Lower leg skin (tissue), 4 donors: ENCODE measurements around the gene RHO. TPM values are rescaled to one million over a fixed set of nuclear protein-coding genes. Genes with fewer than 3 reads are reported as not detected.

Experiments used
- DNase-seq, 2 donors: peaks; one replicate each; pipeline ENCODE4 v3.0.0-alpha.2; 2019; ENCODE audit warnings: low spot score in 2 of 2
- H3K4me3 ChIP-seq: fragments of 200-600 bp; sonication (generic); 2 replicates; pipeline ENCODE4 v1.5.1; 2017; ENCODE audit warnings: mild to moderate bottlenecking, low read depth; ENCODE audit not compliant: poor library complexity, severe bottlenecking
- CTCF ChIP-seq, 3 donors: fragments of 450-650 bp; IDR thresholded peaks; one replicate each; pipeline ENCODE4 v1.5.1; 2016; ENCODE audit warnings: antibody characterized with exemption in 3 of 3, mild to moderate bottlenecking in 3 of 3, moderate library complexity in 2 of 3
- POLR2A ChIP-seq, 2 donors: fragments of 450-650 bp; IDR thresholded peaks; one replicate each; pipeline ENCODE4 v1.6.1; 2016 to 2017; ENCODE audit warnings: antibody characterized with exemption in 2 of 2, mild to moderate bottlenecking in 1 of 2, moderate library complexity in 1 of 2
- WGBS, 2 donors: methylation state at CpG; one replicate each; pipeline ENCODE4 v1.1.5; 2018; 5-methylcytosine and 5-hydroxymethylcytosine counted together
- intact Hi-C: fragments of 100-400 bp; cut with DNase I; formaldehyde crosslinking; loops from one replicate; pipeline ENCODE4 v1.15.0; 2023; ENCODE audit warnings: low total_unique reads
- total RNA-seq, 4 donors: library from RNA; depleted of rRNA; stranded (reverse); fragments of >200 nt; gene quantifications; one replicate each; pipeline ENCODE4 v1.1.0, GENCODE V29; 2016

Gene RHO
- total RNA-seq, 4 donors from 2014 or later: not detected

GRCh38 chr3:129500334-129500658 lies 28.1 kb upstream of the RHO start:
- TF ChIP-seq CTCF (IDR thresholded peaks at IDR 0.05) (no peak), POLR2A (IDR thresholded peaks at IDR 0.05) (no peak)
- intact Hi-C loops: no loop called here
- DNase-seq: no peak
- 91 to 93% methylated on average over 5 of the region's 5 CpGs for WGBS, 2 donors
- no peak overlapping the region for H3K4me3 ChIP-seq

GRCh38 chr3:129501630-129502029 lies 26.8 kb upstream of the RHO start:
- TF ChIP-seq CTCF (IDR thresholded peaks at IDR 0.05) (no peak), POLR2A (IDR thresholded peaks at IDR 0.05) (no peak)
- DNase-seq: no peak
- 61 to 73% methylated on average over 5 of the region's 5 CpGs for WGBS, 2 donors
- intact Hi-C loops: no loop called here
- no peak overlapping the region for H3K4me3 ChIP-seq

- WGBS, 2 donors: 91 to 93% methylated on average over 17 to 18 of the region's 18 CpGs
- intact Hi-C loops: no loop called here
- no peak for DNase-seq
- no peak for TF ChIP-seq POLR2A (IDR thresholded peaks at IDR 0.05)
- no peak for TF ChIP-seq CTCF (IDR thresholded peaks at IDR 0.05)
- no peak overlapping the region for H3K4me3 ChIP-seq
These were observed 25.6 kb upstream of the RHO start for GRCh38 chr3:129502641-129503408.

GRCh38 chr3:129503471-129504291 lies 24.8 kb upstream of the RHO start:
- DNase-seq: no peak
- 92% methylated on average over 13 of the region's 13 CpGs for WGBS, 2 donors
- TF ChIP-seq CTCF (IDR thresholded peaks at IDR 0.05) (no peak), POLR2A (IDR thresholded peaks at IDR 0.05) (no peak)
- intact Hi-C loops: no loop called here
- H3K4me3 ChIP-seq: no peak overlapping the region

GRCh38 chr3:129504471-129505100 lies 23.9 kb upstream of the RHO start:
- 71 to 77% methylated on average over 5 of the region's 5 CpGs for WGBS, 2 donors
- no peak for DNase-seq
- intact Hi-C loops: no loop called here
- H3K4me3 ChIP-seq: no peak overlapping the region
- TF ChIP-seq POLR2A (IDR thresholded peaks at IDR 0.05) (no peak), CTCF (IDR thresholded peaks at IDR 0.05) (no peak)
